Liver (tissue), 9 donors: ENCODE data around the gene TNFRSF21. TPM values are rescaled to one million over a fixed set of nuclear protein-coding genes. Genes with fewer than 3 reads are reported as not detected.

ENCODE experiments used
- DNase-seq: peaks from one replicate; pipeline ENCODE4 v3.0.0-alpha.2; 2017; ENCODE audit warnings: low spot score
- H3K27ac ChIP-seq, 2 donors: one replicate each; pipeline ENCODE4 v1.7.0; 2013; ENCODE audit warnings: inconsistent platforms in 2 of 2, low read length in 2 of 2, control low read depth in 1 of 2, low read depth in 1 of 2, mild to moderate bottlenecking in 1 of 2
- H3K27me3 ChIP-seq, 4 donors: one replicate each; pipeline versions ENCODE4 v1.6.1 to v1.7.0; 2013; ENCODE audit warnings: low read length in 3 of 4, inconsistent platforms in 1 of 4, mild to moderate bottlenecking in 1 of 4, moderate library complexity in 1 of 4; ENCODE audit not compliant: control insufficient read depth in 4 of 4, insufficient read depth in 4 of 4
- H3K36me3 ChIP-seq, 4 donors: one replicate each; pipeline versions ENCODE4 v1.6.1 to v1.7.0; 2013; ENCODE audit warnings: low read length in 3 of 4, mild to moderate bottlenecking in 3 of 4, low read depth in 1 of 4, moderate library complexity in 1 of 4; ENCODE audit not compliant: control insufficient read depth in 4 of 4, insufficient read depth in 3 of 4
- H3K4me1 ChIP-seq, 4 donors: one replicate each; pipeline versions ENCODE4 v1.6.1 to v1.7.0; 2013; ENCODE audit warnings: low read length in 3 of 4, mild to moderate bottlenecking in 3 of 4, moderate library complexity in 1 of 4; ENCODE audit not compliant: control insufficient read depth in 4 of 4, insufficient read depth in 4 of 4
- H3K4me3 ChIP-seq, 3 donors: one replicate each; pipeline versions ENCODE4 v1.6.1 to v1.7.0; 2013; ENCODE audit warnings: low read length in 3 of 3, control low read depth in 1 of 3, low read depth in 1 of 3, mild to moderate bottlenecking in 1 of 3
- H3K9ac ChIP-seq, 2 donors: one replicate each; pipeline ENCODE4 v1.7.0; 2013; ENCODE audit warnings: low read length in 2 of 2, mild to moderate bottlenecking in 2 of 2, moderate library complexity in 2 of 2, control low read depth in 1 of 2, low read depth in 1 of 2
- H3K9me3 ChIP-seq, 4 donors: one replicate each; pipeline versions ENCODE4 v1.6.1 to v1.7.0; 2013; ENCODE audit warnings: low read length in 3 of 4; ENCODE audit not compliant: control insufficient read depth in 4 of 4
- EGR1 ChIP-seq, 2 donors: IDR thresholded peaks; 2 replicates each; pipeline ENCODE4 v1.6.1; 2016 to 2018; ENCODE audit warnings: antibody characterized with exemption in 2 of 2, low read depth in 2 of 2
- FOXA1 ChIP-seq: IDR thresholded peaks from 2 replicates; pipeline ENCODE4 v1.6.1; 2016; ENCODE audit warnings: antibody characterized with exemption
- FOXA2 ChIP-seq: IDR thresholded peaks from 2 replicates; pipeline ENCODE4 v1.6.1; 2016; ENCODE audit warnings: antibody characterized with exemption
- GABPA ChIP-seq, 2 donors: IDR thresholded peaks in 1 of 2; conservative IDR thresholded peaks in 1 of 2; 2 replicates each; pipeline ENCODE4 v1.6.1; 2016; ENCODE audit warnings: antibody characterized with exemption in 2 of 2, mild to moderate bottlenecking in 1 of 2, moderate library complexity in 1 of 2
- HNF4G ChIP-seq: IDR thresholded peaks from 2 replicates; pipeline ENCODE4 v1.6.1; 2016; ENCODE audit warnings: antibody characterized with exemption
- RAD21 ChIP-seq, 2 donors: IDR thresholded peaks; 2 replicates each; pipeline ENCODE4 v1.6.1; 2016; ENCODE audit warnings: antibody characterized with exemption in 2 of 2, mild to moderate bottlenecking in 2 of 2
- RXRA ChIP-seq, 2 donors: IDR thresholded peaks; 2 replicates each; pipeline ENCODE4 v1.6.1; 2017 to 2018; ENCODE audit warnings: antibody characterized with exemption in 2 of 2, mild to moderate bottlenecking in 1 of 2
- SP1 ChIP-seq: IDR thresholded peaks from 2 replicates; pipeline ENCODE4 v1.6.1; 2018; ENCODE audit warnings: antibody characterized with exemption, mild to moderate bottlenecking
- TAF1 ChIP-seq: conservative IDR thresholded peaks from 2 replicates; pipeline ENCODE4 v1.6.1; 2016; ENCODE audit warnings: antibody characterized with exemption, mild to moderate bottlenecking
- YY1 ChIP-seq: IDR thresholded peaks from 2 replicates; pipeline ENCODE4 v1.6.1; 2016; ENCODE audit warnings: antibody characterized with exemption, mild to moderate bottlenecking
- WGBS: extraction: QIAGEN DNeasy Blood & Tissue Kit; methylation state at CpG from one replicate; pipeline ENCODE4 v1.1.7; 2013; 5-methylcytosine and 5-hydroxymethylcytosine counted together
- polyA plus RNA-seq, 2 donors: library from polyadenylated mRNA; stranded (reverse) in 1 of 2; unstranded in 1 of 2; fragments of 200-250 nt in 1 of 2; fragments of >200 nt in 1 of 2; fragmentation: Nextera tagmentation in 1 of 2; extraction: Ambion mirVana in 1 of 2; gene quantifications; one replicate each; pipeline versions ENCODE4 v1.2.1 to v1.2.3, GENCODE V29; 2013 to 2015
- total RNA-seq, 2 donors: library from RNA; depleted of rRNA; stranded (reverse); fragments of >200 nt; gene quantifications; one replicate each; pipeline ENCODE4 v1.2.3, GENCODE V29; 2014
- TF ChIP-seq, protein P1 (sequence below): IDR thresholded peaks from 2 replicates; pipeline ENCODE4 v1.6.1; 2016; ENCODE audit warnings: antibody characterized with exemption
- TF ChIP-seq, protein P2 (sequence below): IDR thresholded peaks from 2 replicates; pipeline ENCODE4 v1.6.1; 2016; ENCODE audit warnings: antibody characterized with exemption
- TF ChIP-seq, protein P3 (sequence below): IDR thresholded peaks from 2 replicates; pipeline ENCODE4 v1.6.1; 2016; ENCODE audit warnings: antibody characterized with exemption, mild to moderate bottlenecking
- TF ChIP-seq, protein P4 (sequence below): fragments of 150-350 bp; IDR thresholded peaks from 2 replicates; pipeline ENCODE4 v1.5.1; 2017; ENCODE audit warnings: improper control_type of control experiment, low read depth, low read length; ENCODE audit not compliant: missing input control
- TF ChIP-seq, protein P5 (sequence below): IDR thresholded peaks from 2 replicates; pipeline ENCODE4 v1.6.1; 2016; ENCODE audit warnings: antibody characterized with exemption
- donor health status: healthy.
- donor health status: healthy.
- donor health status: healthy.
- donor health status: healthy.
- donor health status: healthy.

TNFRSF21 gene
- total and polyA plus RNA-seq, 4 donors, result 2.1 to 3.2 (median 2.9) TPM

DNA sequence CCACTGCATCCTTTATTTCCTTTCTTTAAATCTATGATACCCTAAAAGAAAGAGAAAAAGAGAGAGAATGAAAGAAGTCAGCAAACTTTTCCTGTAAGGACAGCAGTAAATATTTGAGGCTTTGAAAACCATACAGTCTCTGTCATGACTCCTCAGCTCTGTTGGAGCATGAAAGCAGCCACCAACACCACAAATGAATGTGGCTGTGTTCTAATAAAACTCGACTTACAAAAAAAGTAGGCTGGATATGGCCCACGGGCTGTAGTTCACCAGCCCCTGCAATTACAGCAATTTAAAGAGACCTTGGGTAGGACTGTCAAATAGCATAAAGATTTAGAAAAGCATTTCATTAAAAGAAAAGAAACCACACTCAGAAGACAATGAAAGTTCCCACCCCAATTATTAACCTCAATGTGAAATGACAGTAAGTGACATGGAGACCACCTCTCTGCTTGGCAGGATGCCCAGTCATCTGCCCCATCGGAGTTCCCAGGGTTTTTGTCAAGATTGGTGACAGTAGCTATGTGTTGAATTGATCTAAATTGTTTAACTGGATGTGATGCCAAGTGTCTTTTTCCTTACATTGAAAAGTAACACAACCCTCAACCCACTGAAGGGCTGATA lies 50.9 kb downstream of the TNFRSF21 start:
- DNase-seq, result no peak
- Histone ChIP-seq H3K4me1 (no peaks in the 10 kb centered on the region), H3K9me3 (no peaks in the 10 kb centered on the region), H3K27ac (no peak overlapping the region), H3K36me3 (no peaks in the 10 kb centered on the region), H3K27me3 (no peaks in the 10 kb centered on the region), H3K9ac (no peak overlapping the region), H3K4me3 (no peak overlapping the region)
- TF ChIP-seq EGR1 (IDR thresholded peaks at IDR 0.05; ENCODE audit: low read depth in 2 of 2) (no peak), SP1 (no peak), GABPA (IDR thresholded peaks at IDR 0.05 in 1 of 2, conservative IDR thresholded peaks at IDR 0.05 in 1 of 2) (no peak), FOXA1 (no peak), TAF1 (no peak), YY1 (no peak), RAD21 (IDR thresholded peaks at IDR 0.05) (no peak), FOXA2 (no peak), HNF4G (no peak), RXRA (IDR thresholded peaks at IDR 0.05) (no peak)
- TF ChIP-seq, protein P1, sequence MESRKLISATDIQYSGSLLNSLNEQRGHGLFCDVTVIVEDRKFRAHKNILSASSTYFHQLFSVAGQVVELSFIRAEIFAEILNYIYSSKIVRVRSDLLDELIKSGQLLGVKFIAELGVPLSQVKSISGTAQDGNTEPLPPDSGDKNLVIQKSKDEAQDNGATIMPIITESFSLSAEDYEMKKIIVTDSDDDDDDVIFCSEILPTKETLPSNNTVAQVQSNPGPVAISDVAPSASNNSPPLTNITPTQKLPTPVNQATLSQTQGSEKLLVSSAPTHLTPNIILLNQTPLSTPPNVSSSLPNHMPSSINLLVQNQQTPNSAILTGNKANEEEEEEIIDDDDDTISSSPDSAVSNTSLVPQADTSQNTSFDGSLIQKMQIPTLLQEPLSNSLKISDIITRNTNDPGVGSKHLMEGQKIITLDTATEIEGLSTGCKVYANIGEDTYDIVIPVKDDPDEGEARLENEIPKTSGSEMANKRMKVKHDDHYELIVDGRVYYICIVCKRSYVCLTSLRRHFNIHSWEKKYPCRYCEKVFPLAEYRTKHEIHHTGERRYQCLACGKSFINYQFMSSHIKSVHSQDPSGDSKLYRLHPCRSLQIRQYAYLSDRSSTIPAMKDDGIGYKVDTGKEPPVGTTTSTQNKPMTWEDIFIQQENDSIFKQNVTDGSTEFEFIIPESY, result no peak
- TF ChIP-seq, protein P2, sequence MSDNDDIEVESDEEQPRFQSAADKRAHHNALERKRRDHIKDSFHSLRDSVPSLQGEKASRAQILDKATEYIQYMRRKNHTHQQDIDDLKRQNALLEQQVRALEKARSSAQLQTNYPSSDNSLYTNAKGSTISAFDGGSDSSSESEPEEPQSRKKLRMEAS, result no peak
- TF ChIP-seq, protein P3, sequence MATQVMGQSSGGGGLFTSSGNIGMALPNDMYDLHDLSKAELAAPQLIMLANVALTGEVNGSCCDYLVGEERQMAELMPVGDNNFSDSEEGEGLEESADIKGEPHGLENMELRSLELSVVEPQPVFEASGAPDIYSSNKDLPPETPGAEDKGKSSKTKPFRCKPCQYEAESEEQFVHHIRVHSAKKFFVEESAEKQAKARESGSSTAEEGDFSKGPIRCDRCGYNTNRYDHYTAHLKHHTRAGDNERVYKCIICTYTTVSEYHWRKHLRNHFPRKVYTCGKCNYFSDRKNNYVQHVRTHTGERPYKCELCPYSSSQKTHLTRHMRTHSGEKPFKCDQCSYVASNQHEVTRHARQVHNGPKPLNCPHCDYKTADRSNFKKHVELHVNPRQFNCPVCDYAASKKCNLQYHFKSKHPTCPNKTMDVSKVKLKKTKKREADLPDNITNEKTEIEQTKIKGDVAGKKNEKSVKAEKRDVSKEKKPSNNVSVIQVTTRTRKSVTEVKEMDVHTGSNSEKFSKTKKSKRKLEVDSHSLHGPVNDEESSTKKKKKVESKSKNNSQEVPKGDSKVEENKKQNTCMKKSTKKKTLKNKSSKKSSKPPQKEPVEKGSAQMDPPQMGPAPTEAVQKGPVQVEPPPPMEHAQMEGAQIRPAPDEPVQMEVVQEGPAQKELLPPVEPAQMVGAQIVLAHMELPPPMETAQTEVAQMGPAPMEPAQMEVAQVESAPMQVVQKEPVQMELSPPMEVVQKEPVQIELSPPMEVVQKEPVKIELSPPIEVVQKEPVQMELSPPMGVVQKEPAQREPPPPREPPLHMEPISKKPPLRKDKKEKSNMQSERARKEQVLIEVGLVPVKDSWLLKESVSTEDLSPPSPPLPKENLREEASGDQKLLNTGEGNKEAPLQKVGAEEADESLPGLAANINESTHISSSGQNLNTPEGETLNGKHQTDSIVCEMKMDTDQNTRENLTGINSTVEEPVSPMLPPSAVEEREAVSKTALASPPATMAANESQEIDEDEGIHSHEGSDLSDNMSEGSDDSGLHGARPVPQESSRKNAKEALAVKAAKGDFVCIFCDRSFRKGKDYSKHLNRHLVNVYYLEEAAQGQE, result no peak
- TF ChIP-seq, protein P4, sequence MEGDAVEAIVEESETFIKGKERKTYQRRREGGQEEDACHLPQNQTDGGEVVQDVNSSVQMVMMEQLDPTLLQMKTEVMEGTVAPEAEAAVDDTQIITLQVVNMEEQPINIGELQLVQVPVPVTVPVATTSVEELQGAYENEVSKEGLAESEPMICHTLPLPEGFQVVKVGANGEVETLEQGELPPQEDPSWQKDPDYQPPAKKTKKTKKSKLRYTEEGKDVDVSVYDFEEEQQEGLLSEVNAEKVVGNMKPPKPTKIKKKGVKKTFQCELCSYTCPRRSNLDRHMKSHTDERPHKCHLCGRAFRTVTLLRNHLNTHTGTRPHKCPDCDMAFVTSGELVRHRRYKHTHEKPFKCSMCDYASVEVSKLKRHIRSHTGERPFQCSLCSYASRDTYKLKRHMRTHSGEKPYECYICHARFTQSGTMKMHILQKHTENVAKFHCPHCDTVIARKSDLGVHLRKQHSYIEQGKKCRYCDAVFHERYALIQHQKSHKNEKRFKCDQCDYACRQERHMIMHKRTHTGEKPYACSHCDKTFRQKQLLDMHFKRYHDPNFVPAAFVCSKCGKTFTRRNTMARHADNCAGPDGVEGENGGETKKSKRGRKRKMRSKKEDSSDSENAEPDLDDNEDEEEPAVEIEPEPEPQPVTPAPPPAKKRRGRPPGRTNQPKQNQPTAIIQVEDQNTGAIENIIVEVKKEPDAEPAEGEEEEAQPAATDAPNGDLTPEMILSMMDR, result no peak
- TF ChIP-seq, protein P5, sequence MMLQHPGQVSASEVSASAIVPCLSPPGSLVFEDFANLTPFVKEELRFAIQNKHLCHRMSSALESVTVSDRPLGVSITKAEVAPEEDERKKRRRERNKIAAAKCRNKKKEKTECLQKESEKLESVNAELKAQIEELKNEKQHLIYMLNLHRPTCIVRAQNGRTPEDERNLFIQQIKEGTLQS, result no peak
- WGBS, result 73% methylated on average over 3 of the region's 3 CpGs
